Skeletal muscle tissue (tissue), 5 donors: ENCODE results near the gene HOXD3. TPM values are rescaled to one million over a fixed set of nuclear protein-coding genes. Genes with fewer than 3 reads are reported as not detected.
A peak's percentile ranks its signal among the peaks of the same experiment; 100 is the strongest.

Experiments
- H3K27ac ChIP-seq: one replicate; pipeline ENCODE4 v1.7.0; 2013; ENCODE audit warnings: mild to moderate bottlenecking, low read depth, low read length, inconsistent platforms
- H3K27me3 ChIP-seq, 3 donors: one replicate each; pipeline ENCODE4 v1.7.0; 2013; ENCODE audit warnings: low read length in 3 of 3; ENCODE audit not compliant: control insufficient read depth in 3 of 3, insufficient read depth in 3 of 3
- H3K36me3 ChIP-seq, 3 donors: one replicate each; pipeline ENCODE4 v1.7.0; 2013; ENCODE audit warnings: low read length in 3 of 3; ENCODE audit not compliant: control insufficient read depth in 3 of 3, insufficient read depth in 3 of 3
- H3K4me1 ChIP-seq, 3 donors: one replicate each; pipeline ENCODE4 v1.7.0; 2013; ENCODE audit warnings: low read length in 3 of 3, mild to moderate bottlenecking in 3 of 3; ENCODE audit not compliant: control insufficient read depth in 3 of 3, insufficient read depth in 3 of 3
- H3K4me3 ChIP-seq, 3 donors: one replicate each; pipeline ENCODE4 v1.7.0; 2013; ENCODE audit warnings: low read length in 3 of 3
- H3K9ac ChIP-seq, 3 donors: one replicate each; pipeline ENCODE4 v1.7.0; 2013; ENCODE audit warnings: low read length in 3 of 3, mild to moderate bottlenecking in 3 of 3, moderate library complexity in 2 of 3, low read depth in 1 of 3
- H3K9me3 ChIP-seq, 3 donors: one replicate each; pipeline ENCODE4 v1.7.0; 2013; ENCODE audit warnings: low read length in 3 of 3; ENCODE audit not compliant: control insufficient read depth in 3 of 3
- small RNA-seq: library from RNA; depleted of rRNA; stranded (forward); fragments of <200 nt; gene quantifications from one replicate; pipeline ENCODE3, GENCODE V24; 2014
- total RNA-seq: library from RNA; depleted of rRNA; stranded (reverse); fragments of >200 nt; gene quantifications from one replicate; pipeline ENCODE4 v1.2.3, GENCODE V29; 2014
- donor health status: Osteomylitis.

HOXD3 gene
- total RNA-seq, 1 donor from 2014 or later = 4.2 TPM

GRCh38 chr2:176206136-176206535 is 49.0 kb downstream of the HOXD3 start:
- no peak overlapping the region for H3K4me3 ChIP-seq
- H3K36me3 ChIP-seq = no peaks in the 10 kb centered on the region
- no peaks in the 10 kb centered on the region for H3K9me3 ChIP-seq
- no peak overlapping the region for H3K9ac ChIP-seq
- peaks cover 0 to 4% (median 0%) of the 10 kb centered on the region in 3 donors for H3K27me3 ChIP-seq
- no peaks in the 10 kb centered on the region for H3K4me1 ChIP-seq
- H3K27ac ChIP-seq = no peak overlapping the region

GRCh38 chr2:176206682-176207081 is 49.6 kb downstream of the HOXD3 start:
- no peak overlapping the region for H3K27ac ChIP-seq
- no peaks in the 10 kb centered on the region for H3K36me3 ChIP-seq

DNA sequence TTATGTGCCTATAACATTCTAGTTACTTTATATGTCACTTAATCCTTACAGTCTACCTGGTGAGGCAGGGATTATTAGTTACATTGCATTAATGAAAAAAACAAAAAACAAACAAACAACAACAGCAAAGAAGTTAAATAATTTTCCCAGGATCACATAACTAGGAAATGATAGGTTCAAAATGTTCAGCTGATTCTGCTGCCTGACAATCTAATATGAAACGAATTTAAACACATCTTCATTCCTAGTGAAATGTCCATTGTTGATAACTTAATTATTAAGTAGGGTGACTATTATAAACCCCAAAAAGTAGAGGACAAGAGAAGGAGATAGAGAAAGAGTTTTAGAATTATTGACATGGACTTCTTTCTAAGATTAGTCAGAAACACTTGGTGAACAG is 54.0 kb downstream of the HOXD3 start:
- Histone ChIP-seq H3K9me3 (no peaks in the 10 kb centered on the region), H3K4me3 (no peak overlapping the region), H3K27me3 (no peaks in the 10 kb centered on the region), H3K27ac (no peak overlapping the region), H3K4me1 (peaks cover 0 to 4% (median 0%) of the 10 kb centered on the region in 3 donors), H3K9ac (no peak overlapping the region), H3K36me3 (no peaks in the 10 kb centered on the region)

More at GRCh38 chr2:176206682-176207081, 49.6 kb downstream of the HOXD3 start:
- no peaks in the 10 kb centered on the region for H3K4me1 ChIP-seq
- no peak overlapping the region for H3K4me3 ChIP-seq
- no peak overlapping the region for H3K9ac ChIP-seq
- peaks cover 0 to 3% (median 0%) of the 10 kb centered on the region in 3 donors for H3K27me3 ChIP-seq
- H3K9me3 ChIP-seq = no peaks in the 10 kb centered on the region

- no peaks in the 10 kb centered on the region for H3K9me3 ChIP-seq
- H3K4me3 ChIP-seq = no peak overlapping the region
- peaks cover 0 to 4% (median 0%) of the 10 kb centered on the region in 3 donors for H3K4me1 ChIP-seq
- H3K27ac ChIP-seq = no peak overlapping the region
- no peaks in the 10 kb centered on the region for H3K27me3 ChIP-seq
- no peak overlapping the region for H3K9ac ChIP-seq
- no peaks in the 10 kb centered on the region for H3K36me3 ChIP-seq
These were observed 55.2 kb downstream of the HOXD3 start for GRCh38 chr2:176212276-176212675.

- Histone ChIP-seq H3K4me3 (no peak overlapping the region), H3K36me3 (no peaks in the 10 kb centered on the region), H3K9ac (no peak overlapping the region), H3K27ac (no peak overlapping the region), H3K27me3 (no peaks in the 10 kb centered on the region), H3K4me1 (peaks cover 0 to 4% (median 0%) of the 10 kb centered on the region in 3 donors), H3K9me3 (no peaks in the 10 kb centered on the region)
These were observed 56.3 kb downstream of the HOXD3 start for GRCh38 chr2:176213406-176213805.

Small RNA genes lying within 50 kb of the gene (small RNA-seq; reads per million reads assigned to genes)
- gene MIR10B = 45,204 reads per million, percentile 100 among the genes with 10 or more reads in this experiment

Other genes with a start within 250 kb of the HOXD3 start
- gene LNPK, start 155.0 kb upstream of the HOXD3 start, total RNA-seq = 45.4 TPM
- gene EVX2, start 73.3 kb upstream of the HOXD3 start, total RNA-seq = under 0.01 TPM
- under 0.01 TPM for gene HOXD13, start 64.6 kb upstream of the HOXD3 start, total RNA-seq
- gene HOXD12, start 57.5 kb upstream of the HOXD3 start, total RNA-seq = not detected
- not detected for gene HOXD11, start 50.0 kb upstream of the HOXD3 start, total RNA-seq
- gene HOXD10, start 40.5 kb upstream of the HOXD3 start, total RNA-seq = 0.52 TPM
- gene HOXD9, start 34.6 kb upstream of the HOXD3 start, total RNA-seq = 5.7 TPM
- gene HOXD8, start 27.6 kb upstream of the HOXD3 start, total RNA-seq = 18.8 TPM
- 1.0 TPM for gene HOXD4, start 5.8 kb upstream of the HOXD3 start, total RNA-seq
- 0.52 TPM for gene HOXD1, start 31.4 kb downstream of the HOXD3 start, total RNA-seq
- 27.7 TPM for gene MTX2, start 112.1 kb downstream of the HOXD3 start, total RNA-seq